ENCODE results near the gene RNF11.
"Not testable (repeated sequence)": the region's sequence is repeated elsewhere in the genome, so short reads cannot be mapped to it uniquely, and the experiment has no call there.

The RNF11 gene

GRCh38 chr1:51222136-51222787, 13.8 kb upstream of the RNF11 start:
- Histone ChIP-seq H3K4me3 (ENCODE audit: low read depth in 1 of 2, low read length in 1 of 2) (no peak overlapping the region), H3K4me1 (ENCODE audit: control insufficient read depth in 1 of 2, insufficient read depth in 1 of 2, low read depth in 1 of 2, low read length in 1 of 2) (no peaks in the 10 kb centered on the region), H3K36me3 (no peaks in the 10 kb centered on the region), H3K9me3 (no peaks in the 10 kb centered on the region), H3K27me3 (no peaks in the 10 kb centered on the region), H3K27ac (no peak overlapping the region)
- TF ChIP-seq CTCF (IDR thresholded peaks at IDR 0.05): no peak

- H3K36me3 ChIP-seq: no peaks in the 10 kb centered on the region
- no peaks in the 10 kb centered on the region for H3K4me1 ChIP-seq (ENCODE audit: control insufficient read depth in 1 of 2, insufficient read depth in 1 of 2, low read depth in 1 of 2, low read length in 1 of 2)
- H3K27ac ChIP-seq: no peak overlapping the region
- no peak for TF ChIP-seq CTCF (IDR thresholded peaks at IDR 0.05)
- H3K27me3 ChIP-seq: no peaks in the 10 kb centered on the region
- no peaks in the 10 kb centered on the region for H3K9me3 ChIP-seq
- no peak overlapping the region for H3K4me3 ChIP-seq (ENCODE audit: low read depth in 1 of 2, low read length in 1 of 2)
Observed at GRCh38 chr1:51222809-51223208, 13.3 kb upstream of the RNF11 start.

GRCh38 chr1:51224255-51224654, 11.8 kb upstream of the RNF11 start:
- H3K4me1 ChIP-seq (ENCODE audit: control insufficient read depth in 1 of 2, insufficient read depth in 1 of 2, low read depth in 1 of 2, low read length in 1 of 2): no peaks in the 10 kb centered on the region
- no peak for TF ChIP-seq CTCF (IDR thresholded peaks at IDR 0.05)
- no peaks in the 10 kb centered on the region for H3K36me3 ChIP-seq
- no peak overlapping the region for H3K4me3 ChIP-seq (ENCODE audit: low read depth in 1 of 2, low read length in 1 of 2)
- no peaks in the 10 kb centered on the region for H3K27me3 ChIP-seq
- no peak overlapping the region for H3K27ac ChIP-seq
- H3K9me3 ChIP-seq: no peaks in the 10 kb centered on the region

- H3K4me1 ChIP-seq (ENCODE audit: control insufficient read depth in 1 of 2, insufficient read depth in 1 of 2, low read depth in 1 of 2, low read length in 1 of 2); H3K36me3 ChIP-seq: not testable (repeated sequence)
Observed at GRCh38 chr1:51227231-51227960, 8.7 kb upstream of the RNF11 start.

GRCh38 chr1:51228471-51228870, 7.6 kb upstream of the RNF11 start:
- not testable (repeated sequence) for H3K4me1 ChIP-seq (ENCODE audit: control insufficient read depth in 1 of 2, insufficient read depth in 1 of 2, low read depth in 1 of 2, low read length in 1 of 2); H3K27me3 ChIP-seq; H3K9me3 ChIP-seq; H3K27ac ChIP-seq; H3K4me3 ChIP-seq (ENCODE audit: low read depth in 1 of 2, low read length in 1 of 2); H3K36me3 ChIP-seq

More at GRCh38 chr1:51227231-51227960, 8.7 kb upstream of the RNF11 start:
- H3K27me3 ChIP-seq; H3K27ac ChIP-seq; H3K9me3 ChIP-seq; H3K4me3 ChIP-seq (ENCODE audit: low read depth in 1 of 2, low read length in 1 of 2): not testable (repeated sequence)

- Histone ChIP-seq H3K4me3 (ENCODE audit: low read depth in 1 of 2, low read length in 1 of 2) (no peak overlapping the region), H3K4me1 (ENCODE audit: control insufficient read depth in 1 of 2, insufficient read depth in 1 of 2, low read depth in 1 of 2, low read length in 1 of 2) (peaks cover 17 to 20% of the 10 kb centered on the region in 2 experiments)
- TF ChIP-seq CTCF (IDR thresholded peaks at IDR 0.05): no peak
Observed at GRCh38 chr1:51230501-51231078, 5.5 kb upstream of the RNF11 start.

More at GRCh38 chr1:51230501-51231078, 5.5 kb upstream of the RNF11 start:
- Histone ChIP-seq H3K36me3 (no peaks in the 10 kb centered on the region), H3K27ac (no peak overlapping the region), H3K27me3 (no peaks in the 10 kb centered on the region), H3K9me3 (no peaks in the 10 kb centered on the region)

Data from neutrophil (primary cell).